Endometrial microvascular endothelial cells (primary cell): ENCODE results near the gene MYH11. TPM values are rescaled to one million over a fixed set of nuclear protein-coding genes. Genes with fewer than 3 reads are reported as not detected.

Source experiments
- in situ Hi-C: cut with HindIII; loops from 2 replicates; pipeline ENCODE4 v1.10.0; 2017; ENCODE audit warnings: low sequenced_read_pairs, low pct_unique_long_range_greater_than_20kb; ENCODE audit errors: inconsistent ontology term
- total RNA-seq: library from RNA; depleted of rRNA; stranded (reverse); fragments of >200 nt; gene quantifications from one replicate; pipeline ENCODE4 v1.2.3, GENCODE V29; 2015; ENCODE audit errors: inconsistent ontology term

The MYH11 gene
- total RNA-seq, 1 donor from 2014 or later: not detected

- in situ Hi-C loops: no loop called here
These were observed 23.8 kb upstream of the MYH11 start for GRCh38 chr16:15880434-15881308.

- in situ Hi-C loops: no loop called here
These were observed 22.5 kb upstream of the MYH11 start for GRCh38 chr16:15879255-15879811.

GRCh38 chr16:15876503-15876902 lies 19.7 kb upstream of the MYH11 start:
- in situ Hi-C loops: no loop called here

- in situ Hi-C loops: no loop called here
These were observed 18.0 kb upstream of the MYH11 start for GRCh38 chr16:15874745-15875314.

- in situ Hi-C loops: no loop called here
These were observed 16.9 kb upstream of the MYH11 start for GRCh38 chr16:15873737-15874136.

- in situ Hi-C loops: no loop called here
These were observed 16.5 kb upstream of the MYH11 start for GRCh38 chr16:15873301-15873700.

GRCh38 chr16:15870011-15870410 lies 13.2 kb upstream of the MYH11 start:
- in situ Hi-C loops: no loop called here

GRCh38 chr16:15866451-15866850 lies 9.6 kb upstream of the MYH11 start:
- in situ Hi-C loops: loop anchor here (10.0 kb wide), 1 partner anchor 168 kb away; no protein-coding TSS in a partner anchor

GRCh38 chr16:15865742-15866141 lies 8.9 kb upstream of the MYH11 start:
- in situ Hi-C loops: loop anchor here (10.0 kb wide), 1 partner anchor 169 kb away; no protein-coding TSS in a partner anchor

- in situ Hi-C loops: loop anchor here (10.0 kb wide), 1 partner anchor 170 kb away; no protein-coding TSS in a partner anchor
These were observed 8.1 kb upstream of the MYH11 start for GRCh38 chr16:15864939-15865338.

GRCh38 chr16:15861996-15862395 lies 5.2 kb upstream of the MYH11 start:
- in situ Hi-C loops: loop anchor here (10.0 kb wide), 1 partner anchor 173 kb away; no protein-coding TSS in a partner anchor

- in situ Hi-C loops: no loop called here
These were observed 2.3 kb upstream of the MYH11 start for GRCh38 chr16:15858921-15859668.

- in situ Hi-C loops: no loop called here
These were observed 1.1 kb upstream of the MYH11 start for GRCh38 chr16:15857724-15858560.

GRCh38 chr16:15856182-15856581 lies 646 bp downstream of the MYH11 start:
- in situ Hi-C loops: no loop called here

GRCh38 chr16:15855704-15856003 lies 1.2 kb downstream of the MYH11 start:
- in situ Hi-C loops: no loop called here

- in situ Hi-C loops: no loop called here
These were observed 1.7 kb downstream of the MYH11 start for GRCh38 chr16:15854906-15855703.

GRCh38 chr16:15854061-15854460 lies 2.8 kb downstream of the MYH11 start:
- in situ Hi-C loops: no loop called here

GRCh38 chr16:15853021-15853420 lies 3.8 kb downstream of the MYH11 start:
- in situ Hi-C loops: no loop called here
